ENCODE measurements around the gene SERINC1. TPM values are rescaled to one million over a fixed set of nuclear protein-coding genes. Genes with fewer than 3 reads are reported as not detected.
"Not testable (repeated sequence)": the region's sequence is repeated elsewhere in the genome, so short reads cannot be mapped to it uniquely, and the experiment has no call there.

The SERINC1 gene
- total RNA-seq, 1 experiment from 2014 or later = 117 TPM

GRCh38 chr6:122484760-122485159, 13.2 kb upstream of the SERINC1 start:
- Mint-ChIP-seq H3K27me3 (ENCODE audit: unreplicated experiment) (no peaks in the 10 kb centered on the region), H3K36me3 (ENCODE audit: insufficient read depth, unreplicated experiment) (no peaks in the 10 kb centered on the region), H3K4me1 (ENCODE audit: low read depth, unreplicated experiment) (no peaks in the 10 kb centered on the region), H3K9me3 (ENCODE audit: low read depth, unreplicated experiment) (no peaks in the 10 kb centered on the region), H3K27ac (ENCODE audit: unreplicated experiment) (no peak overlapping the region), H3K4me3 (ENCODE audit: low read depth, unreplicated experiment) (no peak overlapping the region)
- no peak for DNase-seq
- TF ChIP-seq CTCF (IDR thresholded peaks at IDR 0.05; ENCODE audit: unreplicated experiment) = no peak
- CTCF ChIA-PET = no interaction called here
- no TSS peak for BruUV-seq (replicated peaks)
- intact Hi-C loops (cut with micrococcal nuclease; ENCODE audit: unreplicated experiment) = no loop called here

GRCh38 chr6:122482750-122483080, 11.1 kb upstream of the SERINC1 start:
- intact Hi-C loops (cut with micrococcal nuclease; ENCODE audit: unreplicated experiment) = no loop called here
- Mint-ChIP-seq H3K9me3 (ENCODE audit: low read depth, unreplicated experiment) (no peaks in the 10 kb centered on the region), H3K4me3 (ENCODE audit: low read depth, unreplicated experiment) (no peak overlapping the region), H3K27ac (ENCODE audit: unreplicated experiment) (no peak overlapping the region), H3K36me3 (ENCODE audit: insufficient read depth, unreplicated experiment) (no peaks in the 10 kb centered on the region), H3K4me1 (ENCODE audit: low read depth, unreplicated experiment) (no peaks in the 10 kb centered on the region), H3K27me3 (ENCODE audit: unreplicated experiment) (no peaks in the 10 kb centered on the region)
- CTCF ChIA-PET = no interaction called here
- no peak for DNase-seq
- BruUV-seq (replicated peaks) = no TSS peak
- no peak for TF ChIP-seq CTCF (IDR thresholded peaks at IDR 0.05; ENCODE audit: unreplicated experiment)

- Mint-ChIP-seq H3K27ac (ENCODE audit: unreplicated experiment) (no peak overlapping the region), H3K4me3 (ENCODE audit: low read depth, unreplicated experiment) (no peak overlapping the region), H3K9me3 (ENCODE audit: low read depth, unreplicated experiment) (no peaks in the 10 kb centered on the region), H3K27me3 (ENCODE audit: unreplicated experiment) (no peaks in the 10 kb centered on the region), H3K36me3 (ENCODE audit: insufficient read depth, unreplicated experiment) (peaks cover 13% of the 10 kb centered on the region), H3K4me1 (ENCODE audit: low read depth, unreplicated experiment) (no peaks in the 10 kb centered on the region)
- TF ChIP-seq CTCF (IDR thresholded peaks at IDR 0.05; ENCODE audit: unreplicated experiment) = peak; percentile 53
- no peak for DNase-seq
- CTCF ChIA-PET = no interaction called here
- intact Hi-C loops (cut with micrococcal nuclease; ENCODE audit: unreplicated experiment) = loop anchor here (1.0 to 10.0 kb wide), 4 partner anchors 54 to 363 kb away; no protein-coding TSS in a partner anchor
- no TSS peak for BruUV-seq (replicated peaks)
Measured at GRCh38 chr6:122476131-122476530, 4.5 kb upstream of the SERINC1 start.

- H3K4me1 Mint-ChIP-seq (ENCODE audit: low read depth, unreplicated experiment) = no peaks in the 10 kb centered on the region
- DNase-seq = no peak
- no TSS peak for BruUV-seq (replicated peaks)
- peak overlapping the region; percentile 96 for H3K27ac Mint-ChIP-seq (ENCODE audit: unreplicated experiment)
- peaks cover 35% of the 10 kb centered on the region for H3K36me3 Mint-ChIP-seq (ENCODE audit: insufficient read depth, unreplicated experiment)
- H3K9me3 Mint-ChIP-seq (ENCODE audit: low read depth, unreplicated experiment) = no peaks in the 10 kb centered on the region
- H3K4me3 Mint-ChIP-seq (ENCODE audit: low read depth, unreplicated experiment) = peak overlapping the region; percentile 94
- TF ChIP-seq CTCF (IDR thresholded peaks at IDR 0.05; ENCODE audit: unreplicated experiment) = no peak
- CTCF ChIA-PET = no interaction called here
- intact Hi-C loops (cut with micrococcal nuclease; ENCODE audit: unreplicated experiment) = loop anchor here (10.0 kb wide), 1 partner anchor 133 kb away; no protein-coding TSS in a partner anchor
- H3K27me3 Mint-ChIP-seq (ENCODE audit: unreplicated experiment) = no peaks in the 10 kb centered on the region
Measured at GRCh38 chr6:122472022-122472340, 374 bp upstream of the SERINC1 start.

GRCh38 chr6:122461885-122462284, 9.7 kb downstream of the SERINC1 start:
- Mint-ChIP-seq H3K4me3 (ENCODE audit: low read depth, unreplicated experiment) (no peak overlapping the region), H3K4me1 (ENCODE audit: low read depth, unreplicated experiment) (peaks cover 37% of the 10 kb centered on the region), H3K9me3 (ENCODE audit: low read depth, unreplicated experiment) (no peaks in the 10 kb centered on the region), H3K27ac (ENCODE audit: unreplicated experiment) (no peak overlapping the region), H3K36me3 (ENCODE audit: insufficient read depth, unreplicated experiment) (peaks cover 6% of the 10 kb centered on the region), H3K27me3 (ENCODE audit: unreplicated experiment) (no peaks in the 10 kb centered on the region)
- BruUV-seq (replicated peaks) = no TSS peak
- no peak for TF ChIP-seq CTCF (IDR thresholded peaks at IDR 0.05; ENCODE audit: unreplicated experiment)
- CTCF ChIA-PET = no interaction called here
- DNase-seq = no peak
- intact Hi-C loops (cut with micrococcal nuclease; ENCODE audit: unreplicated experiment) = no loop called here

- peaks cover 37% of the 10 kb centered on the region for H3K4me1 Mint-ChIP-seq (ENCODE audit: low read depth, unreplicated experiment)
- H3K27me3 Mint-ChIP-seq (ENCODE audit: unreplicated experiment); H3K4me3 Mint-ChIP-seq (ENCODE audit: low read depth, unreplicated experiment); BruUV-seq (replicated peaks); DNase-seq; H3K9me3 Mint-ChIP-seq (ENCODE audit: low read depth, unreplicated experiment); H3K36me3 Mint-ChIP-seq (ENCODE audit: insufficient read depth, unreplicated experiment); H3K27ac Mint-ChIP-seq (ENCODE audit: unreplicated experiment); intact Hi-C loops (cut with micrococcal nuclease; ENCODE audit: unreplicated experiment): not testable (repeated sequence)
- CTCF ChIA-PET = interaction anchor here (1.6 kb wide), 1 partner anchor 61 kb away, joined by 5 read pairs; the partner anchor contains the start of gene HSF2
Measured at GRCh38 chr6:122459865-122460416, 11.7 kb downstream of the SERINC1 start.

All from Calu3 (cell line).